HTERT RPE-1 (cell line): ENCODE results near the gene MSL1.
"Not testable (repeated sequence)": the region's sequence is repeated elsewhere in the genome, so short reads cannot be mapped to it uniquely, and the experiment has no call there.

Source experiments
- in situ Hi-C: fragments of 300-500 bp; cut with MboI; formaldehyde crosslinking; loops from 4 replicates; pipeline ENCODE4 v1.14.3; 2020; ENCODE audit warnings: low sequenced_read_pairs

MSL1 gene

DNA sequence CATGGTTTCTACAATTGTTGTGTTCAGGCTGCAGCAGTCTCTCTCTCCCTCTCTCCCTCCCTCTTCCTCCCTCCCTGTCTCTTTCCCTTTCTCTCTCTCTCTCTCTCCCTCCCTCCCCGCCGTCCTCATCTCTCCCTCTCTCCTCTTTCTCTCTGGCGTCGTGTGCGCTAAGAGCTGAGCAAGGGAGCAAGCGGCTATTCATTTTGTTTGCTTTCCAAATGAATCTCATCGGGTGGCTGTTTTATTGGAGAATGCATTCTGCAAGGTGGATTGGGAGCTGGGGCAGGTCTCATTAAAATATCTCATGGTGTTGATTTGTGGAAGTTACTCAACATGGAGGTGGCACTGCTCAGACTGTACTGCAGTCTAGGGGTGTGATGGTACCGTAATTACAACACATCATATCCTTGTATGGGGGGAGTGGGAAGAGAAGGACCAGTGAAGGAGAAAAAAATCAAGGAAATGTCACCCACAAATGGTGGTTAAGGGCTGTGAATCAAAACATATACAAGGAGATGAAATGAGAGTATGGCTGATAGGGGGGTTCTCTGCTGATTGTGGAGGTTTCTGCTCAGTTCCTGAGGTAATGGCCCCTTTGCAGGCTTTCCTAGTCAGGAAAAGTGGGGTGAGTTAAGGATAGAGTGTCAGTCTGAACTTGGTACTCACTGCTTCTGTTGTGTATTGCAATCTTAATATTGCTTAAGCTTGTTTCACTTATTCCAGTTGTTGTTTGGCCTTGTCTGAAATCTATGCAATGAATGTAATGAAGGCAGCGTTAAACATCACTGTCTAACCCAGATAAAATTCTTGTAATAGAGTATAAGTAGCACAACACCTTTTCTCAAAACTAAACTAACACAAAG is 2.7 kb downstream of the MSL1 start:
- in situ Hi-C loops = no loop called here

- in situ Hi-C loops = no loop called here
These were observed 7.7 kb downstream of the MSL1 start for GRCh38 chr17:40129498-40129897.

DNA sequence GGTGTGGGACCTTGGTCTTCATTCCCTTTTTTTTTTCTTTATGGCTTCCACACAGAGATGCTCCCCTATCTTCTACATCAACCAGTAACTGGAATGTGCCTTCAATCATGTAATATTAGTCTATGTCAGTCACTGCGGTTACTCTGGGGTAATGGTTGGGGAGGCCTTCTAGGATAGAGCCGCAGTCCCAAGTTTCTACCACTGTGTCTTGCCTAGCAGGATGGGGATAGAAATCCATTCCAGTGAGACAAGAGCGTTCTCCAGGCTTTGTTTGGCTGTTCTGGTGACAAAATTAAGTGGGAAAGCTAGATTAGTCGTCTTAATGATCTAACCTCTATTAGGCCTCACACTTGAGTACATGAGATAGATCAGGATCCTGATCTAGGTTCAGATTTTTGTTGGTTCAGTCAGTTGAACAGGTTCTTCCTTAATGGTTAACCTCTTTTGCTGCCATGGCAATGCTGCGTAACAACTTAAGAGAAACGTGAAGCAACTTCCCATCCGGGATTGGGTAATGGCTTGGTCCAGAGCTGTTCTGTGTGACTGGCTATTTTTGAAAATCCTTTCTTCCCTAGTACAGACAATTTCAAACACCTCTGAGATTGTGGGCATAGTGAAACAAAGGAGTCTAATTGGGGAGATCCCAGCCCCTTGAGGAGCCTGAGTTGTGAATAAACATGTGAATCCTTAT is 8.7 kb downstream of the MSL1 start:
- in situ Hi-C loops = no loop called here

- in situ Hi-C loops = no loop called here
These were observed 12.4 kb downstream of the MSL1 start for GRCh38 chr17:40134184-40134583.

DNA sequence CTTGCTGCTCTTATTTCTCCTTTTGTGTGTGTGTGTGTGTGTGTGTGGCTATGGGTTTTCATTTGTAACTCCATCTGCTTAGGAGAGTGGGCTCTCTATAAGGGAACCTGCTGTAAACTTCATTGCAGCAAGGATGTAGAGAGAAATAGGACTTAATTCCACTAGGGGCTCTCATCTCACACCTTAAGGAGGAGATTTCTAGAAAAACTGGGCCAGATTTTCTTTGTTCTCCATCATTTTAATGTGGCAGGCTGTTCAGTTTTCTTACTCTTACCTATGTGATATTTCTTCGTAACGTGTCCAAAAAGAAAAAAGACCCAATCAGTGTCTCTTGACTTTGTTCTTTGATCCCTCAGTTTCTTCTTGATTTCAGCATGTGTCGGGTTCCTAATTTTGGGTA is 14.0 kb downstream of the MSL1 start:
- in situ Hi-C loops = no loop called here

GRCh38 chr17:40139566-40140058 is 17.8 kb downstream of the MSL1 start:
- in situ Hi-C loops = no loop called here

DNA sequence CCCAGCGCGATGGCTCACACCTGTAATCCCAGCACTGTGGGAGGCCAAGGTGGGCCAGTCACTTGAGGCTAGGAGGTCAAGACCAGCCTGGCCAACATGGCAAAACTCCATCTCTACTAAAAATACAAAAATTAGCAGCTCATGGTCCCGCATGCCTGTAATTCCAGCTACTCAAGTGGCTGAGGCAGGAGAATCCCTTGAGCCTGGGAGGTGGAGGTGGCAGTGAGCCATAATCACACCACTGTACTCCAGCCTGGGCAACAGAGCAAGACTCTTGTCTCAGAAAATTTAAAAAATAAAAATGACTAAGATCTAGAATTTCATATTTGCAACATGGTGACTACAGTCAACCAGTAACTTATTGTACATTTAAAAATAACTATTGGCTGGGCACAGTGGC is 21.4 kb downstream of the MSL1 start:
- in situ Hi-C loops = not testable (repeated sequence)

GRCh38 chr17:40145476-40145875 is 23.7 kb downstream of the MSL1 start:
- in situ Hi-C loops = no loop called here

- in situ Hi-C loops = no loop called here
These were observed 26.8 kb downstream of the MSL1 start for GRCh38 chr17:40148527-40148926.

DNA sequence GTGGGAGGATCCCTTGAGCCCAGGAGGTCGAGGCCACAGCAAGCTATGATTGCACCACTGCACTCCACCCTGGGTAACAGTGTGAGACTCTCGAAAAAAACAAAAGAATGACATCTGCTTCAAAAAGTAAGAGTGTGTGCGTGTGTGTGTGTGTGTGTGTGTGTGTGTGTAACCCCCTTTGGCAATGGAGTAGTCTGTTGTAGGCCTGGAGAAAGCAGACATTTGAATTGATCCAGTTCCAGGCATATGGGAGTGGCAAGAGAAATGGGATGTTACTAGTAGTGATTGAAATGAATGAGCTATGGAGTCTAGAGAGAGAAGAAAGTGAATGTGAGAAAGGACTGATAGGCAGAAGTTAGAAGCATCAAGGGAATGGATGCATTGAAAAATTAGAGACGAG is 28.5 kb downstream of the MSL1 start:
- in situ Hi-C loops = no loop called here

DNA sequence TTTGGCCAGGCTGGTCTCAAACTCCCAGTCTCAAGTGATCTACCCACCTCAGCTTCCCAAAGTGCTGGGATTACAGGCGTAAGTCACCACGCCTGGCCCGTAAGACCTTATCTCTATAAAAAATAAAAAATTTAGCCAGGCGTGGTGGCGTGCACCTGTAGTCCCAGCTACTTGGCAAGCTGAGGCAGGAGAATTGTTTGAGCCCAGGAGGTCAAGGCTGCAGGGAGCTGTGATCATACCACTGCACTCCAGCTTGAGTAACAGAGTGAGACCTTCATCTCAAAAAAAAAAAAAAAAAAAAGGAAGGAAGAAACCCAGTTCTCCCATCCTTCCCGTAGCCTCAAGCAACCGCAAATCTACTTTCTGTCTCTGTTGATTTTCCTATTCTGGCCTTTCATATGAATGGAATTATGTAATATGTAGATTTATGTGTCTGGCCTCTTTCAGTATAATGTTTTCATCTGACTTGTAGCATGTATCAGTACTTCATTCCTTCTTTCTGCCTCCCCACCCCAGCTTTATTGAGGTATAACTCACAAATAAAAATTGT is 29.7 kb downstream of the MSL1 start:
- in situ Hi-C loops = no loop called here

DNA sequence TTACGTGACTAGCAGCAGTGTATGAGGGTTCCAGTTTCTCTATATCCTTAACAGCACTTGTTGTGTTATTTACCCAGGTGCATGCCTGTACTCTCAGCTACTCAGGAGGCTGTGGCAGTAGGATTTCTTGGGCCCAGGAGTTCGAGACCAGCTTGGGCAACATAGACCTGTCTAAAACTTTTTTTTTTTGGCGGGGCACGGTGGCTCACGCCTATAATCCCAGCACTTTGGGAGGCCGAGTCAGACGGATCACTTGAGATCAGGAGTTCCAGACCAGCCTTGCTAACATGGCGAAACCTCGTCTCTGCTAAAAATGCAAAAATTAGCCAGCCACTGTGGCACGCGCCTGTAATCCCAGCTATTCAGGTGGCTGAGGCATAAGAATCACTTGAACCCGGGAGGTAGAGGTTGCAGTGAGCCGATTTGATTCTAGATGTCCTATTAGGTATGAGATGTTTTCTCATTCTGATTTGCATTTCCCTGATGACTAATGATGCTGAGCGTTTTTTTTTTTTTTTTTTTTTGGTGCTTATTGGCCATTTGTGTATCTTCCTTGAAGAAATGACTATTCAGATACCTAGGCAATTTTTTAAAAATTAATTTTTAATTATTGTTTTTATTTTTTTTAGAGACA is 31.9 kb downstream of the MSL1 start:
- in situ Hi-C loops = no loop called here

GRCh38 chr17:40157973-40158372 is 36.2 kb downstream of the MSL1 start:
- in situ Hi-C loops = no loop called here

DNA sequence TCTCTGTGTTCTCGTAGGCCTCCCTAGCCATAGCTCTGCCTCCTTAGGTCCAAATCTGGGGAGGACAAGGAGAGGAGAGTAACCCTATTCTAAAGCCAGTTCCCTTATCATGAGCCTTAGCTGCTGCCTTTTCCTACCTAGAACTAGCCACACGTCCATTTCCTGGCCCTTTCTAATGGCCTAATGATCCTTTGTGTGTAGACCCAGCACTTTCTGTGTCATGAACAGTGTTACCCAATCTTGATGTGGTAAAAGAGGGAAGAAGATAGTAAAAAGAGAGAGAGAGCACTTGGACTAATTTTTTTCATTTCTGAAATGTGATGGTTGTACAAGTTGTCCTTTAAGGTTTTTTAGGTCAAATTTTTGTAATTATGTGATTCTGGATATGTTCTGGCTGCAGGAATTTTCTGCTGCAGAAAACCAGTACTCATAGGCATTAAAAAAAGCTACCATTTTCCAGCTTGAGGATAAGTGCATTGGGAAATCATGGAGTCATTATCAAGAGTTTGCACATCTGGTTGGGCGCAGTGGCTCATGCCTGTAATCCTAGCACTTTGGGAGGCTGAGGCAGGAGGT is 36.8 kb downstream of the MSL1 start:
- in situ Hi-C loops = no loop called here

GRCh38 chr17:40159456-40159855 is 37.7 kb downstream of the MSL1 start:
- in situ Hi-C loops = no loop called here

DNA sequence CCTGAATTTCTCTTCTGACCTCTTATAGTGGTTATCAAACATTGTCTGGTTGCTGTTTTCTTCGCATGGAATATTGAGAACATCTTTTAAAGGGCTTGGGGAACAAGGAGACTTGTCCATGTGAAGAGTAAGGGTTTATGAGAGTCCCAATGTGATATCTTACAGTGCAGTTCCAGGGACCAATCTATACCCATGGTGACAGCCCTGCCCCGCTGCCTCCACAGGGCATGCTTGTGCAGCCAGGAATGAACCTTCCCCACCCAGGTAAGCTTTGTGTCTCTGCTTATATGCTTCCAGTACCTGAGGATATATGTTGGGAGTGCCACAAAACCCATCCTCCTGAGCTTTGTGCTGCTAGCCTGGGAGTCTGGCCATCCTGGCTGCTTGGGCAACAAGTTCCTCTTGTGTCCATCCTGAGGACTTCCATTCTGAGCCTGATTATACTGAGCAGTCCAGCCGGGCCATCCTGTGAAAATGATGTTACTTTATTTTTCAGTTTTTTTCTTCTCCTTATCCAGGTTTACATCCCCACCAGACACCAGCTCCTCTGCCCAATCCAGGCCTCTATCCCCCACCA is 46.0 kb downstream of the MSL1 start:
- in situ Hi-C loops = no loop called here

- in situ Hi-C loops = no loop called here
These were observed 46.6 kb downstream of the MSL1 start for GRCh38 chr17:40168262-40168832.

- in situ Hi-C loops = no loop called here
These were observed 48.6 kb downstream of the MSL1 start for GRCh38 chr17:40170325-40170724.

DNA sequence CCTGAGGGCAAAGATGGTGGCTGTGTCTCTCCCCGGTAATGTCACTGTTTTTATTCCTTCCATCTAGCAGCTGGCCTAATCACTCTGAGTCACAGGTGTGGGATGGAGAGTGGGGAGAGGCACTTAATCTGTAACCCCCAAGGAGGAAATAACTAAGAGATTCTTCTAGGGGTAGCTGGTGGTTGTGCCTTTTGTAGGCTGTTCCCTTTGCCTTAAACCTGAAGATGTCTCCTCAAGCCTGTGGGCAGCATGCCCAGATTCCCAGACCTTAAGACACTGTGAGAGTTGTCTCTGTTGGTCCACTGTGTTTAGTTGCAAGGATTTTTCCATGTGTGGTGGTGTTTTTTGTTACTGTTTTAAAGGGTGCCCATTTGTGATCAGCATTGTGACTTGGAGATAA is 50.0 kb downstream of the MSL1 start:
- in situ Hi-C loops = no loop called here

DNA sequence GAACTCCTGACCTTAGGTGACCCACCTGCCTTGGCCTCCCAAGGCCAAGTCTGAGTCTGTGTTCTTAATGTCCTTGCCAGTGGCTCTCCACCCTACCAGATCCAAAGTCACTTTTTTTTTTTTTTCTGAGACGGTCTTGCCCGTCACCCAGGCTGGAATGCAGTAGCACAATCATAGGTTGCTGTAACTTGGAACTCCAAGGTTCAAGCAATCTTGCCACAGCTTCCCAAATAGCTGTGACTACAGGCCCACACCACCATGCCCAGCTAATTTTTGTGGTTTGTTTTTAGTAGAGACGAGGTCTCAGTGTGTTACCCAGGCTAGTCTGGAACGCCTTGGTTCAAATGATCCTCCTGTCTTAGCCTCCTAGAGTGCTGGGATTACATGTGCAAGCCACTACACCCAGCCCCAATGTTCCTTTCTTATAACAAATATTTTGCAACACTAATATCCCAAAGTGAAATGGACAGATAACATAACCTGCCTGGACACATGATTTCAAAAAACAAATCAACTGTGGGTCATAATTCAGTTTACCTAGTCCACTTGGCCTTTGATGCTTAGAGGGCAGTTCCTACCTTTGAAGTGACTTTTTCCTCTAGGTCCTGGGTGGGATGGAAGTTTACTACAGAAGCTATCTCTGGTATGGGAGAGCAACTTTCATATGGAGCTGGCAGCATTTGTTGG is 51.5 kb downstream of the MSL1 start:
- in situ Hi-C loops = no loop called here
